Activated T-helper 1 cell treated with anti-CD3 and anti-CD28 coated beads, Interleukin-2, amount 50 U/mL, for 16 hours (primary cell): ENCODE data around the gene NPEPPS.
"Not testable (repeated sequence)": the region's sequence is repeated elsewhere in the genome, so short reads cannot be mapped to it uniquely, and the experiment has no call there.

Experiments
- DNase-seq, 2 donors: peaks; one replicate each; pipeline ENCODE4 v3.0.0-alpha.2; 2020; ENCODE audit warnings: low read depth in 1 of 2, low spot score in 1 of 2

Gene NPEPPS

DNA sequence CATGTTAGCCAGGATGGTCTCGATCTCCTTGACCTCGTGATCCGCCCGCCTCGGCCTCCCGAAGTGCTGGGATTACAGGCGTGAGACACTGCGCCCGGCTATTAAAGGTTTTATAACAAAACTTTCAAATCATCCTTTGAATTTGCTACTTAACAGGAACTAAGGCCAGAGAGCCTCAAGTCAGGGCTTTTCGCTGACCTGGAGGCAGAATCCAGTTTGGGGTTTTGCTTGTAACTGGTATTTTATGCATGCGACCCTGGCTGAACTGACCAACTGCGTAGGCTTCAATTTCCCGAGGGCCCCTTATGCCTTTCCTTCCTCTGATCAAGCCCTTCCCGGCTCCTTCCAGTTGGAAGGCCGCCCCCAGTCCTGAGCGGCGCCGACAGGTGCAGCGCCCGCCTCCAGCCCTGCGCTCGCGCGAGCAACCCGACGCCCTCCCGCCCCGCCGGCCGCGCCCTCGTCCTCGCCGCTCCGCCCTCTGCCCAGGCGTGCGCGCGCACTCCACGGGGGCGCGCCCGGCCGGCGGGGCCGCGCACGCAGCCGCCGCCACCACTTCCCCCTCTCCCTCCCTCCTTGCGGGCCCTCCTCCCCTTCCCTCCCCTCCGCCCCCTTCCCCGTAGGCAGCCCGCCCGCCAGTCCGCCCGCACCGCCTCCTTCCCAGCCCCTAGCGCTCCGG lies at the start of gene NPEPPS:
TSS of gene NPEPPS (plus strand) at position 552 of the 676 bp plus-strand sequence. CDS start 193 bp downstream, outside the sequence.
- peak; percentile 80 to 85 for DNase-seq

GRCh38 chr17:47491841-47492212 lies 39.1 kb upstream of the NPEPPS start:
- DNase-seq = not testable (repeated sequence)

DNA sequence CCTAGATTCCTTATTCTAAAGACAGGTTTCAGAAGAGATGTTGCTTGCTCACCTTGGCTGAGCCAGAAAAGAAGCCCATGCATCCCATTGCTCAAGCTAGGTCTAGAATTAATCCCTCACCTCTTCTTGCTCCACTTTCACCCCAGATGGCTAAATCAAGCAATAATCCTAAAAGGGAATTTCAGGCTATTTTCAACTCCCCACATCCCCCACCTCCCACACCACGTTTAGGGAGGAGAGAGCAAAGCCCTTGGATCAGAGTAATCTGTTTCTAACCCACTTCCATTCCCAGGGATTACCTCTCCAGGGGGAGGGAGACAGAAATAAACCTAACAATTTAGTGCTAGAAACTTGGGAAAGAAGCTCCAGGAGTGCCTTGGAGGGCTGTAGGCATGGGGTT lies 31.8 kb upstream of the NPEPPS start:
- not testable (repeated sequence) for DNase-seq

GRCh38 chr17:47499494-47499893 lies 31.4 kb upstream of the NPEPPS start:
- DNase-seq = not testable (repeated sequence)

DNA sequence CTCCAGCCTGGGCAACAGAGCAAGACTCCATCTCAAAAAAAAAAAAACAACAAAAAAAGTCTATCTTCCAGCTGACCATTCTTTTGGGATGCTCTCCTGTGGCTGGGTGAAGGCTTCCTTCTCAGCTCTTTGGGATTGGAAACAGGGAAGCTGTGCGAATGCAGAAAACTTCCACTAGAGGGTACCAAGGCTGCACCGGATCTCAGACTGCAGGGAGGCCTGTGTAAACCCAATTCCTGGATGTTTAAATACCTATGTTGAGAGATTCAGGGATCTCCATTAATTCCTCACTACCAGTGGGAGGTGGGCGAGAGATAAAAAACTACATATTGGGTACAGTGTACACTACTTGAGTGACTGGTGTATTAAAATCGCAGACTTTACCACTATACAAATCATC lies 30.3 kb upstream of the NPEPPS start:
- not testable (repeated sequence) for DNase-seq

DNA sequence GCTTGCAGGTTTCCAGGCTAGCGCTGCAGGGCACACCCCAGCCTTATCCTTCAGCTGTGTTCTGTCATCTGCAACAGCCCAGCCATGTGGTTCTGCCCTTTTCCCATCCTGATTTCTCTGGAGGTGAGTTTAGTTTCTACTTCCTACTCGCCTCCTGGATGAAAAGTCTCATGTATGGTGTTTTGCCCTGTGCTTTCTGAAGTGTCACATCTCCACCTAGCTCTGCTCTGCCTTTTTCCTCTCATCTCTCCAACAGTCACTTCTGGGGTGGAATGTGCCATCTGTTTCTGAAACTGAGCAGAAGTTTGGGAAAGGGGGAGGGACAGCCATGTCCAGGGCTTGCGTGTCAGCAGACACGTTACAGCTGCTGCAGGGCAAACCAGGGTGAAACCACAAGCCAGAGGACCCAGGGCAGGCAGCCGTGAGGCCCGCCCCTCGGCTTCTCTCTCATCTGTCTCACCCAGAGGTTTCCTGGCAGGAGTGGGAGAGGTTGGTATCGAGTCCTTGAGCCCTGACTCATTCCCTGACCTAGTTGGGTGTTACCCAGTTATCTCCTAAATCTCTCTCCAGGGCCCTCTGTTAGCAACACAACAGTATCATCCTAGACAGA lies 28.7 kb upstream of the NPEPPS start:
- not testable (repeated sequence) for DNase-seq

- DNase-seq = not testable (repeated sequence)
Observed at GRCh38 chr17:47502776-47503455, 28.0 kb upstream of the NPEPPS start.

DNA sequence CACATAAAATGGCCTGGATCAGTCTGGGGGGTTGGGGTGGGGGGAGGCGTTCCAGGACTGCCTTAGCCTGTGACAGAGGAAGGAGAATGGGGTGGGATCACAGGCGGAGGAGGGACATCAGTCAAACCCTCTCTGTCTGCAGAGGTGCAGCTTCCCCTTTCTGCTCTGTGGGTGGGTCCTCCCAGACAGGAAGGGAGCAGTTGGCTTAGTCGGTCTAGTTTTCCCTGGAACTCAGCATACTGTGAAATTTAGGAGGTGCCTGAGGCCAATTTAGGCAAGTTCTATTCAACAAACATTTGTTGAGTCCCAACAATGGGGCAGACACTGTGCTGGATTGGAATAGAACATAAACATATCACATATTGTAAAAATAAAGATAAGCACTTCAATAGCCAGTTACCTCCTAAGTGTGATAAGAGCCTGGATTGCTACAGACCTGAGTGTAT lies 19.2 kb upstream of the NPEPPS start:
- not testable (repeated sequence) for DNase-seq

DNA sequence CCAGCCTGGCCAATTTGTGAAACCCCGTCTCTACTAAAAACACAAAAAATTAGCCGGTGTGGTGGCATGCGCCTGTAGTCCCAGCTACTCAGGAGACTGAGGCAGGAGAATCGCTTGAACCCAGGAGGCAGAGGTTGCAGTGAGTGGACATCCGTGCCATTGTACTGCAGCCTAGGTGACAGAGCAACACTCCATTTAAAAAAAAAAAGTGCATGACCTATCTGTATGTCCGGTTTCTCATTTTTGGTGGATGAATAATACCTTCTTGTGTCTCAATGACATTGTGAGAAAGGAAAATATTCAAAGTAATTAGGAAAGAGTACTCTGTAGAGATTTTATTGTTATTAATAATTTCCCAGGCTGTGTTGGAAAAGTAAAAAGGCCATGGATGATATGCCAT lies 17.6 kb upstream of the NPEPPS start:
- DNase-seq = not testable (repeated sequence)

- DNase-seq = not testable (repeated sequence)
Observed at GRCh38 chr17:47518880-47519279, 12.0 kb upstream of the NPEPPS start.

GRCh38 chr17:47519365-47519764 lies 11.5 kb upstream of the NPEPPS start:
- DNase-seq = not testable (repeated sequence)

- not testable (repeated sequence) for DNase-seq
Observed at GRCh38 chr17:47520279-47520678, 10.6 kb upstream of the NPEPPS start.

GRCh38 chr17:47521434-47521833 lies 9.5 kb upstream of the NPEPPS start:
- DNase-seq = not testable (repeated sequence)

- not testable (repeated sequence) for DNase-seq
Observed at GRCh38 chr17:47522341-47522740, 8.6 kb upstream of the NPEPPS start.

DNA sequence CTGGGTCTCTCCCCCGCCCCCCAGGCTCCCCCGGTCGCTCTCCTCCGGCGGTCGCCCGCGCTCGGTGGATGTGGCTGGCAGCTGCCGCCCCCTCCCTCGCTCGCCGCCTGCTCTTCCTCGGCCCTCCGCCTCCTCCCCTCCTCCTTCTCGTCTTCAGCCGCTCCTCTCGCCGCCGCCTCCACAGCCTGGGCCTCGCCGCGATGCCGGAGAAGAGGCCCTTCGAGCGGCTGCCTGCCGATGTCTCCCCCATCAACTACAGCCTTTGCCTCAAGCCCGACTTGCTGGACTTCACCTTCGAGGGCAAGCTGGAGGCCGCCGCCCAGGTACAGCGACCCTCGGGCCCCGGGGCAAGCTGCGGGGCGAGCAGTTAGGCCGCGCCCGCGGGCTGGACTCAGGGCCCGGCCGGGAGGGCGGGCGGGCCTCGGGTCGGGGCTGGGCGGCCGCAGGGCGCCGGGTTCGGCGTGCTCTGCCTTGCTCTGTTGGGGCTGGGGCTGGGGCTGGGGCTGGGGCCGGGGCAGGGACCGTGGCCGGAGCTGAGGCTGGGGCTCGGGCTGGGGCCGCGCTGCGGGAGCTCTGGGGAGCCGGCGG lies 419 bp downstream of the NPEPPS start:
- peak in 1 of 2 donors; percentile 1 for DNase-seq

GRCh38 chr17:47539085-47539484 lies 8.2 kb downstream of the NPEPPS start:
- DNase-seq = not testable (repeated sequence)

DNA sequence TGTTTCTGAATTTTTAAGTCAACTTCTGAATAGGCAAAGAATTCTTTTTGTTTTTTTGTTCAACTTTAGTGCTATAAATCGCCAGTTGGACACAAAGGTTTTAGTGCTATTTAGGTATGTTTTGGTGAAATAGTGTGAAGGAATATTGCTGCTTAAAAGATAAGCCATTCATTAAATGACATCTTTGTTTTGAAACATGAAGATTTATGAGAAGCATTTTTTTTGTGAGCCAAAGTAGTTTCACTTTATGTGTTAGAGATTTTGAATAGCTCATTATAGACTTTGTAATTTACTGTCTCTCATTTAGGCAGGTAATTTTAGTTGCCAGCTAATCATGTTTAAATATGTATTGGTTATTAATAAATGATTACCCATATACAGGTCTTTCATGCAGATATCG lies 10.8 kb downstream of the NPEPPS start:
- not testable (repeated sequence) for DNase-seq

DNA sequence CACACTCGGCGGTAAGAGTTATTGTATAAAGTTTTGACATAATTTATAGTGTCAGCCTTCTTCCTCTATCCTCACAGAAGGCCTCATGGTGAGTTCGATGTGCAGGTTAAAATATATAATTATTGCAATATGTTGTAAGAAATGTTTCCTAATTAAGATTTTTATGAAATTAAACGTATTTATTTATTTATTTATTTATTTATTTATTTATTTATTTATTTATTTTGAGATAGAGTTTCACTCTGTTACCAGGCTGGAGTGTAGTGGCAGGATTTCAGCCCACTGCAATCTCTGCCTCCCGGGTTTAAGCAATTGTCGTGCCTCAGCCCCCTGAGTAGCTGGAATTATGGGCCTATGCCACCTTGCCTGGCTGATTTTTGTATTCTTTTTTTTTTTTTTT lies 13.4 kb downstream of the NPEPPS start:
- DNase-seq = not testable (repeated sequence)

- not testable (repeated sequence) for DNase-seq
Observed at GRCh38 chr17:47554733-47555132, 23.8 kb downstream of the NPEPPS start.

GRCh38 chr17:47556108-47556507 lies 25.2 kb downstream of the NPEPPS start:
- not testable (repeated sequence) for DNase-seq

DNA sequence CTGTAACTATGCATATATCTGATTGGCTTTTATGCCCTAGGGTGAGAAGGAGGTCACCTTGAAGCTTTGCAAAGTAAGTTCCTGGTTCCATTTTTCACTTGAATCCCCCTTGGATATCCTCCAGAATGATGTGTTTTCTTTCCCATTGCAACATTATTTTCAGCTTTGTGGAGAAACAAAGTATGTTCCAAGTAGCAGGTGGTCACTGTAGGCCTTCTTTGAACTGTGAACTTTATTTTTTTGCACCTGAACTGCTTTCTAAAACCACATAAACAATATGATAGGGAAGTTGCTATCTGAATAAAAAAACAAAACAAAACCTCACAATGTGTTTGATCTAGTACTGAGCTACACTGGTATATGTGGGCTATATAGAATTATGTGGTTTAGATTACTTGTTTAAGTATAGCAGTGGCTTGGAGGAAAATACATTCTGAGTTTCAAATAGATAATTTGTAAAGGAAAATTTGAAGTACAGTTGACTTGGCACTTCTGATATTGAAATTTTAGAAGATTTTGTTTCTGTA lies 29.7 kb downstream of the NPEPPS start:
- not testable (repeated sequence) for DNase-seq
